ENCODE data around the gene PDZK1IP1. TPM values are rescaled to one million over a fixed set of nuclear protein-coding genes. Genes with fewer than 3 reads are reported as not detected.

The PDZK1IP1 gene
- total and polyA plus RNA-seq, 2 donors (not counting 1 experiment from before 2014, with no cell fraction given): 0.21 TPM; not detected in 1

GRCh38 chr1:47186267-47187185 is 3.3 kb downstream of the PDZK1IP1 start:
- Histone ChIP-seq H3K79me2 (ENCODE audit: control insufficient read depth, insufficient read depth, low read length) (no peaks in the 10 kb centered on the region), H3K4me2 (replicated peaks; ENCODE audit: low read depth, low read length, poor library complexity, severe bottlenecking) (no peak overlapping the region), H3K36me3 (replicated peaks in 1 of 2; ENCODE audit: control extremely low read depth in 1 of 2, control insufficient read depth in 1 of 2, extremely low read depth in 1 of 2, insufficient read depth in 2 of 2, low read length in 1 of 2) (no peaks in the 10 kb centered on the region), H3K9me3 (ENCODE audit: control extremely low read depth in 1 of 3, control insufficient read depth in 2 of 3, insufficient read depth in 1 of 3, low read length in 2 of 3) (peaks cover 0 to 7% (median 0%) of the 10 kb centered on the region in 3 donors), H2AFZ (ENCODE audit: insufficient read depth, low read depth, low read length, poor library complexity, severe bottlenecking) (no peak overlapping the region), H3K27ac (ENCODE audit: low read length in 2 of 2) (no peak overlapping the region), H4K20me1 (ENCODE audit: control insufficient read depth, insufficient read depth, low read length, poor library complexity, severe bottlenecking) (no peaks in the 10 kb centered on the region), H3K4me3 (ENCODE audit: control extremely low read depth in 1 of 5, extremely low read depth in 1 of 5, insufficient read depth in 1 of 5, low read depth in 2 of 5, low read length in 4 of 5) (no peak overlapping the region), H3K9ac (ENCODE audit: low read length) (no peak overlapping the region), H3K27me3 (replicated peaks in 1 of 4; ENCODE audit: control extremely low read depth in 1 of 4, control insufficient read depth in 3 of 4, insufficient read depth in 4 of 4, low read length in 3 of 4) (peaks cover 0 to 2% (median 0%) of the 10 kb centered on the region in 4 experiments), H3K4me1 (ENCODE audit: control insufficient read depth in 2 of 2, insufficient read depth in 2 of 2, low read length in 2 of 2) (no peaks in the 10 kb centered on the region)
- CTCF ChIA-PET: interaction anchor here (1.4 kb wide), 1 partner anchor 8 kb away, joined by 3 read pairs; no protein-coding TSS in a partner anchor
- DNase-seq: no peak
- no peak overlapping the region for H3K27ac Mint-ChIP-seq
- POLR2A ChIA-PET: no interaction called here
- H3K4me1 Mint-ChIP-seq: no peaks in the 10 kb centered on the region
- no peak for ATAC-seq (ENCODE audit: low read depth)
- no peaks in the 10 kb centered on the region for H3K9me3 Mint-ChIP-seq (ENCODE audit: insufficient read depth)
- intact Hi-C loops (cut with micrococcal nuclease): no loop called here
- H3K4me3 Mint-ChIP-seq: no peak overlapping the region
- TF ChIP-seq CTCF (IDR thresholded peaks at IDR 0.05) (no peak), EZH2 (IDR thresholded peaks at IDR 0.05; ENCODE audit: borderline replicate concordance, insufficient read depth, low read depth, low read length, poor library complexity, severe bottlenecking) (no peak)
- peaks cover 14% of the 10 kb centered on the region for H3K27me3 Mint-ChIP-seq
- WGBS (ENCODE audit: insufficient coverage): 93% methylated on average over 13 of the region's 13 CpGs
